CD4-positive, alpha-beta T cell treated with Interleukin-4 for 4 hours (primary cell): ENCODE results near the gene GTF2IRD1.

Experiments used
- DNase-seq: peaks from one replicate; pipeline ENCODE4 v3.0.0-alpha.2; 2020

The GTF2IRD1 gene

DNA sequence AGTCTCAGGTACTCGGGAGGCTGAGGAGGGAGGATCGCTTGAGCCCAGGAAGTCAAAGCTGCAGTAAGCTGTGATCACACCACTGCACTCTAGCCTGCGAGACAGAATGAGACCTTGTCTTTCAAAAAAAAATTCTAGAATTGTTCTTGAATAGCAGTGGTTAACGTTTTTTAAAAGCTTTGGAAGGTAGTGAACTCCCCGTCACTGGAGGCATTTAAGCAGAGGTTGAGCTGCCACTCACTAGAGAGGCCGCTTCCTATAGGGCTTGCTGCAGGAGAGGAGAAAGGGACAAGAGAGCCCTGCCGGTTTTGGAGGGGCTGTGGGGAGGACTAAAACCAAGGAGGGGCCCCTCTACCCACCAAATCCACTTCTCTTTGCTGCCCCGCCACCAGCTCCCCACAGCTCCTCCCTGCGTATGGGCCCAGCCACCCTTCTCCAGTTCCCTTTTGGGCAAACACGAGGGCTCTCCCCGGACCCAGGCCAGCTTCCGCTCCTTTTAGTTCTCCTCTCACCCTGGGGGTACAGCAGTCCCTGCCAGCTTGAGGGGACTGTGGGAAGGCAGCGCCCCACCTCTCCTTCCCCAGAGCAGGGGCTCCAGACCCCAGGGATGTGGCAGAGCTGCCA, 116.9 kb downstream of the GTF2IRD1 start:
- no peak for DNase-seq

DNA sequence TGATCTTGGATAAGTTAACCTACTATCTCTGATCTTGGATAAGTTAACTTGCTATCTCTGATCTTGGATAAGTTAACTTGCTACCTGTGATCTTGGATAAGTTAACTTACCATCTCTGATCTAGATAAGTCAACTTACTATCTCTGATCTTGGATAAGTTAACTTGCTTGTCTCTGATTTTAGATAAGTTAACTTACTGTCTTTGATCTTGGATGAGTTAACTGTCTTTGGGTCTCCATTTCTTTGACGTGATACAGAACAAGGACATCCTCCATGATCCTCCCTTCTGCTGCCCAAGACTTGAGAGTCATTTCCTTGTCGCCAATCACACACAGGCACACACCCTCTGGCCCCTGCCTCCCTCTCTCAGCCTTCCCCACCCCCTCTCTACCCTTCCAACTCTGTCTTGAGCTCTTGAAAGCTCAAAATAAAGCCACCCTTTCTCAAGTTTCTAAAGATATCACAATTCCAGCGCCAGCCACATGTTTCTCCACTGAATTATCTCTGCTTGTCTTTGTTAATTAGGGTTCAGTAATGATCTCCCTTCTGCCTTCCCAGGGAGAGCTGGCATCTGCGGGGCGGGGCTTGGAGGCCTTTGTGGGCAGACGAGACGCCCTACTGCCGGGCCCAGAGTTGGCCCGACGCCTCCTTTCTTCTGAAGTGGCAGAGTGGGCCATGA, 118.7 kb downstream of the GTF2IRD1 start:
- no peak for DNase-seq

DNA sequence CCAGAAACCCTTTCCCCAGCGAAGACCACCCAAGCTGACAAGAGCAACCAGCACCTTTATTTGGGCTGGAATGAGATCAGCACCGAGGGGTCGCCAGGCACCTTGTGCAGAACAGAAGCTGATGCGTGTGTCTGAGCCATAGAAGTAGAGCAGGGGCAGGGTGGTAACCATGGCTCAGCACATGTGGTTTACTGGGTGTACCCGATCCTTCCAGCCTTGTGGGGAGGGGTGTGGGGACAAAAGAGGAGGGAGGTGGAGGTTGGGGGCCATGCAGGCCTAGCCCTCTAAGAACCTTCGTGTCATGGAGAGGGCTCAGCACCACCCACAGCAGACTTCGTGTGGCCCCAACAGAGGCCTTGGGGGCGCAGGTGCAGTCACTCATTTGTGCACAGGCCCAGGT, 119.8 kb downstream of the GTF2IRD1 start:
- DNase-seq = no peak

DNA sequence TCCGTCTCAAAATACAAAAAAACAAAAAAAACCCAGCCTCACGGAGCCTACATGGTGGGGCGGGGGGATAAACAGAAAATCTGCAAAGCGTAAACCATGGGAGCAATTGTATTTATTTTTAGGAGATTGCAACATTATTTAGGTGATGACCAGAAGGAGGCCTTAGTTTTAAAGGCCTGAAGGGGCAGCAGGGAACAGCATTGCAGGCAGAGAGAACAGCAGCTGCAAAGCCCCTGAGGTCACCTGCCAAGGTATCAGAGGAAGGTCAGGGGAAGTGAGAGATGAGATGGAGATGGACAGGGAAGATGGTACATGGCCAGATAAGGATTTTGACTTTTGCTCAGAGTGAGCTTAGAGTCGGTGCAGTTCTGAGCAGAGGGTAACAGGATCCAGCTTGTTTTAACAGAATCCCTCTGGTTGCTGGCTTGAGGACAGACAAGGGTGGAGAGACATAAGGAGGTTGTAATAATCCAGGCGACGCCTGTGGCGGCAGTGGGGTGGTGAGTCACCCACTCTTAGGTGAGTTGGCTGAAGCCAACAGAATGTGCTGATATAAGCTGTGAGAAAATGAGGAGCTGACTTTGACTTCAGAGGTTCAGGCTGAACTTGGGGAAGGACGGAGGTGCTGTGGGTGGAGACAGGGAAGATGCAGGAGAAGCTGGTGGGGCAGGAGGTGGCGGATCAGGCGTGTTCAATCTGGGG, 121.5 kb downstream of the GTF2IRD1 start:
- DNase-seq = no peak

DNA sequence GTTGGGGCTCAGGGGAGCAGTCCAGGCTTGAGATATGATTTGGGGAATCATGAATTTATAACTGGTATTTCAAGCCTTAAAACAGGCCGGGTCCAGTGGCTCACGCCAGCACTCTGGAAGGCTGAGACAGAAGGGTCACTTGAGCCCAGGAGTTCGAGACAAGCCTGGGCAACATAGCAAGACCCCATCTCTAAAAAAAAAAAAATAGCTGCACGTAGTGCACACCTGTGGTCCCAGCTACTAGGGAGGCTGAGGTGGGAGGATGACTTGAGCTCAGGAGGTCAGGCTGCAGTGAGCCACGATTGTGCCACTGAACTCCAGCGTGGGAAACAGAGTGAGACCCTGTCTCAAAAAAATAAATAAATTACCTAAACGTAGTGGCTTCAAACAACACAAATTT, 122.1 kb downstream of the GTF2IRD1 start:
- no peak for DNase-seq

DNA sequence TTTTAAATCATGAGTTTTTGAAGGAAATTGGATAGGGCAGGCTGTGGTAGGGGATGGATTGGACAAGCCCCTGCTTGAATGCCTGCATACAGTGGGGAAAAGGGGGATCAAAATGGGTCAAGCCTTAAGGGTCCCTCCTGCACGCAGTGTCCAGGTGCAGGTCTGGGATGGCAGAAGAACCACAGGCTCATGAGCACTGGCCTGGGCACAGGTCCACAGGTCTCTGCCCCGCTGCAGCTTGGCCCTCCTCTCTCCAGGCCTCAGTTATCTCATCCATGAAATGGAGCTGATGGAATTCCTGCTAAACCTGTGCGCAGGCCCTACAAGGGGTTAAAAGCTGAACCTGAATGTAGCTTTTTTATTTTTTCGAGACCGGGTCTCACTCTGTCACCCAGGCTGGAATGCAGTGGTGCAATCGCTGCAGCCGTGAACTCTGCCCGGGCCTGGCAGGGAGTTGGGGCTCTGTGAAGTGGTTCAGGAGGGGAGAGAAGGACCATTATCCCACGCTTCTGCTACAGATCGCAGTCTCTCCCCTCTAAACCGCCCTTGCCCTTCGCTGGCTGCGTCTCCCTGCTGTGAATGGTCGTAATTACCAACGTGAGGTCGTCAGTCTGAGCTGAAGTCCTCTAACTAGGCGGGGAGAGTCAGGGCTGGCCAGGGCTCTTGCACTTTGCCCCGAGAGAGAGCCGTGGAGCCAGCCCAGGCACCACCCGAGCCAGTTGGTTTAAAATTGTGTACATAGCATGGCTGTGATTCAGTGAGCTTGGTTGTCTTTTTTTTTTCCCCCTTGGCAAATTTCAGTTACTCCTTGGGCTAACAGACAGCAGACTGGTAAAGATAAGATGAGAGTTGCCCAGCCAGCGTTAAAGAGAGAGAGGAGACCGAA, 126.3 kb downstream of the GTF2IRD1 start:
- no peak for DNase-seq

DNA sequence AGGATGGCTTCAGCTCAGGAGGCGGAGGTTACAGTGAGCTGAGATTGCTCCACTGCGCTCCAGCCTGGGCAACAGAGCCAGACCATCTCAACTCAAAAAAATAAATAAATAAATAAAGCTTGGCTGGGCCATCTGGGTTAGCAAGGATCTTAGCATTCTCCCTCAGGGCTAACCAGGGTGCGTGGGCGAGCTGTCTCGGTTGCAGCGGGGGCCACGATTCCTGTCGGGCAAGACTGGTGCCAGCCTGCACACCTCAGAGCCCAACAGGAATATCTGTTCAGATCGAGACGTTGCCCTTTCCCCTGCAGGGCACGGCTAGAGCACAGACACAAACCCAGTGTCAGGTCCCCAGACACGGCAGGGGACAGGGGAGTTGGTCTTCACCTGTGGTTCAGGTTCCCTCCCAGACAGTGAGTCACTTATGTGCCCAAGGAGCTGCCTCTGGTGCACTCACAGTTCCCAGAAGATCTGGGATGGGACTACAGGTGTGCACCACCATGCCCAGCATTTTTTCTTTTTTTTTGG, 128.3 kb downstream of the GTF2IRD1 start:
- DNase-seq = no peak

DNA sequence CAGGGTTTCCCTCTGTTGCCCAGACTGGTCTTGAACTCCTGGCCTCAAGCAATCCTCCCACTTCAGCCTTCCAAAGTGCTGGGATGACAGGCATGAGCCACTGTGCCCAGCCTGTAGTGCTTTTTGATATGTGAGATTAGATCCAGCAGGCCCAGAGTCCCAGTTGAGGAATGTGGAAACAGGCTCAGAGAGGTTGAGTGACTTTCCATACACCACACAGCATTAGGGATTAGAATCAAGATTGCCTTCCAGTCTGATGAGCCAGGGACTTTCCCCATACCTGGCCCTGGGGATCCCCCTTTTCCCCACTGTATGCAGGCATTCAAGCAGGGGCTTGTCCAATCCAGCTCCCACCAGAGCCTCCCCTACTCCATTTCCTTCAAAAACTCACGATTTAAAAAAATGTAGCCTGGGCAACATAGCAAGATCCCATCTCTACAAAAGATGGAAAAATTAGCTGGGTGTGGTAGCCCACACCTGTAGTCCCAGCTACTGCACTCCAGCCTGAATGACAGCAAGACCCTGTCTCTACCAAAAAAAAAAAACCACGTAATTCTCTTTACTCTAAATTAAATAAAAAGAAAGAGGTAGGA, 128.8 kb downstream of the GTF2IRD1 start:
- DNase-seq = no peak

DNA sequence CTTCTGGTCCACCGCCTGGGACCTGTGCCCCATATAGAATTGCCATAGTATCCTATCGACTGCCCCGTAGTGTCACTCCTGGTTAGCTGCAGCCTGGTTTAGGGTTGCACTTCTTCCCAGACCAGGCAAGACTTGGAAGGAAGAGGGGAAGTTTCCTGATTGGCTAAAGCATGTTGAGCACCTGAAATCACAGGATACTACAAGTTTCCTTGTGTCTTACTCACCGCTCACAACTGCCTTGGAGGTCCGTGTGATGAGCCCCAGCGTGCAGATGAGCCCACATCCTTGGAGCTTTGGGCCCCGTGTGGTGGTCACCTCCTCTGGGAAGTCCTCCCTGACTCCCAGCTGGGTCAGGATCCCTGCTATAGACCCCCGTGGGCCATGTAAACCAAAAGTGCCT, 129.9 kb downstream of the GTF2IRD1 start:
- no peak for DNase-seq

DNA sequence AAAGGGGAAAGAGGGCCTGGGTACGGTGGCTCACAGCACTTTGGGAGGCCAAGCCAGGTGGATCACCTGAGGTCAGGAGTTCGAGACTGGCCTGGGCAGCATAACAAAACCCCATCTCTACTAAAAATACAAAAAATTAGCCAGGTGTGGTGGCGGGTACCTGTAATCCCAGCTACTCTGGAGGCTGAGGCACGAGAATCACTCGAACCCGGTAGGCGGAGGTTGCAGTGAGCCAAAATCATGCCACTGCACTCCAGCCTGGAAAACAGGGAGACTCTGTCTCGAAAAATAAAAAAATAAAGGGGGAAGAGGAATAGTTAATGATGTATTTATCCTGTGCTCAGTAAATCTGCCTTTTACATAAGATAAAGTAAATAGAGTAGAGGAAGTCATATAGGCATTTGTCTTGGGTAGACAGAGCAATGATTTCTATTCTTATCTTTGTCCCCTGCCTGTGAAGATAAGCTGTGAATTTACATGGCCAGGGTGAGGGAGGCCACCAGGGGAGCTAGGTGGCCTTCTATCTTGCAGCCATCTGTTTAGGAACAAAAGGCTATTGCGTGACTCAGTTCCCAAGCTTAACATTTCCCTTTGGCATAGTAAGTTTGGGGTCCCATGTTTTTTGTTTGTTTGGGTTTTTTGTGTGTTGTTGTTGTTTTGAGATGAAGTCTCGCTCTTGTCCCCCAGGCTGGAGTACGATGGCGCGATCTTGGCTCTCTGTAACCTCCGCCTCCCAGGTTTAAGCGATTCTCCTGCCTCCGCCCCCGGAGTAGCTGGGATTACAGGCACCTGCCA, 130.7 kb downstream of the GTF2IRD1 start:
- no peak for DNase-seq

DNA sequence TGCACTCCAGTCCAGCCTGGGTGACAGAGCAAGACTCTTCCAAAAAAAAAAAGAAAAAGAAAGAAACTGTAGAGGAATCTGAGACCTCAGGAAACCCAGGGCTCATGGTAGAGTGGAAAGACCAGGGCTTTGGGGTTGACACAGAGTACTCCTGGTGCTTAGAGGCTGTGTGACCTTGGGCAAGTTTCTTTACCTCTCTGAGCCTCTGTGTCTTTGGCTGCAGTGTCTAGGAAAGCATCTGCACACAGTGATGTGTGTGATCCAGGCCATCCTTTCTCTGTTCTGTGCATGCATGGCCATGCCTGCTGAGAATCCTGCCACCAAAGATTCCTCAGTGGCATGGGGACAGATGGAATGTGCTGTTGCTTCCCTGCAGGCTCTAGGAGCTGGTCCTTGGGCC, 132.1 kb downstream of the GTF2IRD1 start:
- no peak for DNase-seq

DNA sequence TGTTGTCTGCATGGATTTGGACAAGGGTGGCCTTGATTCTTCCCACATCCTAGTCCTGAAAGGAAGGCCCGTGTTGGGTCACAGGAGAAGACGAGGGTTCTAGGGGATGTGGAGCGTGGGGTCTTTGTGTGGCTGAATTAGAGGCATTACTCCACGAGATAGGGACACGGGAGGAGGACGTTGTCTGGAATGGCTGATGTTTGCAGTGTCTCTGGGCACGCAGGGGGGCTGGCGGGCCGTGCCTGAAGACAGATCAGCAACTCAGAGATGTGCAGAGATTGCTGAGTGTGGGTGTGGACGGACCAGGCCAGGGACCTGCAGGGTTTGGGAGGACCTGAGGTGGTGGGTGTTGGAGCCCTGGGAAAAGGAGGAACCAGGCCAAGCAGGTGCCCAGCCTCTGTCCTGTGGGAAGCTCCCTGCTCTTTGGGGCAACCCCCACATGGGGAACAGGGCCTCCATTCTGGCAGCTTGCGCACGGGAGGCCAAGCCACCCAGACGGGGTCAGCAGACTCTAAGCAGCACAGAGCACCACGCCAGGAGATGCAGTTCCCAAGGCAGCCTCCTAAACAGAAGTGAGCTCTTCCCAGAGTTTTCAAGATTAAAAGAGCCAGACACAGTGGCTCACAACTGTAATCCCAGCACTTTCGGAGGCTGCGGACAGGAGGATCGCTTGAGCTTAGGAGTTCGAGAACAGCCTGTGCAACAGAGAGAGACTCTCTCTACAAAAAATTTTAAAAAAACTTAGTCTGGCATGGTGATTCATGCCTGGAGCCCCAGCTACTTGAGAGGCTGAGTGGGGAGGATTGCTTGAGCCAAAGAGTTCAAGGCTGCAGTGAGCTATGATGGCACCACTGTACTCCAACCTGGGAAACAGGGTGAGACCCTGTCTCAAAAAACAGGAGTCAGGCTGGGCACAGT, 132.8 kb downstream of the GTF2IRD1 start:
- DNase-seq = no peak

DNA sequence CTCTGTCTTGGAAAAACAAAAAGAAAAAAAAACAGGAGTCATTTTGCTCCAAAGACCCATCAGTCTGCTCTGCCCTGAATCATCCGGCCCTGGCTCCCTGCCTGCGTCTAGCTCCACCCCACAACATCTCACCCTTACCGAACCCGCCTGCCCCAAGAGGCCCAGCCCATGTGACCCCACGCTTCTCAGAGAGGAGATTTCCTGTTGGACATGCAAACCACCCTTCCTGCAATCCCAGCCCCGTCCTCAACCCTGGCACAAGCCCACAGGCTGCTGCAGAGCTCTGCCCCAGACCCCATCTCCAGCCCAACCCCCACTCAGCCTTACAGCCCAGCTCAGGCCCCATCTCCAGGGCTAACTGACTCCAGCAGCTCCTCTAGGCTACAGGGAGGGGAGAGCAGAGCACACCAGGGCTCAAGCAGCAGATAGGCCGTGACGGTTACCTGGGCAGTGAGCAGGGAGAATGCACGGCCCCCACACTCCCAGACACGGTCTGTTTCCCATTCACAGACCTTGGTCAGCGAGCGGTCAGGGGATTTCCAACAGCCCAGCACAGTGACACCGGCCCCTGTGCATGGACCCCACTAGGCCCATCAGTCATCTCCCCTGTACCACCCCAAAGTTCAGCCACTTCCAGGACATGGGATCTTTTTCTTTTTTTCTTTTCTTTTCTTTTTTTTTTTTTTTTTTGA, 133.9 kb downstream of the GTF2IRD1 start:
- no peak for DNase-seq

DNA sequence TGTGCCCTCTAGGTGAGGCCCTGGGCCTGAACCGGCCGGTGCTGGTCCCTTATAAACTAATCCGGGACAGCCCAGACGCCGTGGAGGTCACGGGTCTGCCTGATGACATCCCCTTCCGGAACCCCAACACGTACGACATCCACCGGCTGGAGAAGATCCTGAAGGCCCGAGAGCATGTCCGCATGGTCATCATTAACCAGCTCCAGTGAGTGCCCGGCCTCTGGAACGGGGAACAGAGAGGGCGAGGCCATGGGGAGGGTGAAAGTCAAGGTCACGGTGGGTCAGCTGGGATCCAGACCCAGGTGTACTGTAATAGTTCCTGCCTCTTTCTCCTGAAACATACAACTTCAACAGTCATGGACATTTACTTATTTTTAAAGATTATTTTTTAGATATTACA, 137.1 kb downstream of the GTF2IRD1 start:
- DNase-seq = no peak

DNA sequence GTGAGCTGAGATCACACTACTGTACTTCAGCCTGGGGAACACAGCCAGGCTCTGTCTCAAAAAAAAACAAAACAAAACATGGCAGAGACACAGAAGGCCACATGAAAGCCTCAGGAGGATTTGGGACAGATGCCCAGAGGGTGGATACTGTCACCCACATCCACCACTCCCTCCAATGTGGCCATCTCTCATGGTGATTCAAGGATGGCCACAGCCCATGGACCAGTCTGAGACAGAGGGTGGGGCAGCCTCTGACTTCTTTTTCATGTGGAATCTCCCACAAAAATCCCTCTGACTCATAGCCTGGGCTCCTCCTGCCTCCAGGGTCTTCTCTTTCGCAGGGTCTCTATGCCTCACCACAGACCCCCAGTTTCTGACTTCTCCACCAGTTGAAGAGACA, 144.9 kb downstream of the GTF2IRD1 start:
- no peak for DNase-seq

DNA sequence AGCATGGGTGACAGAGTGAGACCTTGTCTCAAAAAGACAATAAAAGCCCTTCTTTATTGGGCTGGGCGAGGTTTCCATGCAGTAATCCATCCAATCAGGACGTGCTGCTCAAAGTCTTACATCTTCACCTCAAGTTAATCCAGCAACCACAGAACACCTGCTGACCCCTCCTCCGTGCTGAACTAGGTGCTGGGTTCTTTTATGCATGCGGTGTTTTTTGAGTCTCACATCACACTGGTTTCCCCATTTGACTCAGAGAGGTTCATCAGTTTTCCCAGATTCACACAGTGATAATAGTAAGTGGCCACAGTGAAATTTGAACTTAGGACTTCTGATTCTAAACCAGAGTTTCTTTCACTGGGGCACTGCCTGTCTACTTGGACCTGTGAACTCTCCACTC, 145.5 kb downstream of the GTF2IRD1 start:
- no peak for DNase-seq

DNA sequence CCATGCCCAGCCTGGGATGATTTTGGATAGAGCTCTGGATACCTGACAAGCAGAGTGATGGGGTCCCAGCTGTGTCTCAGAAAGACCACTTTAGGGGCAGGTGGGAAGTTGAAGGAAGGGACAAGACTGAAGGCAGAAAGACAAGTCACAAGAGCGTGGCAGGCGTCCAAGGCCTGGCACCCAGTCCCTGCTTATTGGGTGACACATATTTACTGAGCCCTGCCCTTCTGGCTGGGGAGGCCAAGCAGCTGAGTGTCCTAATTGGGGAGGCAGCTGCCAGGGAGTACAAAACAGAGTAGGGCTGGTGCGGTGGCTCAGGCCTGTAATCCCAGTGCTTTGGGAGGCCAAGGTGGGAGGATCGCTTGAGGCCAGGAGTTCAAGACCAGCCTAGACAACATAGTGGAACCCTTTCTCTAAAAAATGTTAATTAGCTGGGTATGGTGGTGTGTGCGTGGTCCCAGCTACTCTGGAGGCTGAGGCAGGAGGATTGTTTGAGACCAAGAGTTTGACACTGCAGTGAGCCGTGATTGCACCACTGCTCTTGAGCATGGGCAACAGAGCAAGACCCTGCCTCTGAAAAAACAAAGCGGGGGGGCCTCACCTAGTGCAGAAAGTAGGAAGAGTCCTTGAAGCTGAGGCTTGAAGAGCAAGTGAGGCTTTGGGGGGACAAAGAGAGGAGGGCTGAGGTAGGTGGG, 150.8 kb downstream of the GTF2IRD1 start:
- no peak for DNase-seq

DNA sequence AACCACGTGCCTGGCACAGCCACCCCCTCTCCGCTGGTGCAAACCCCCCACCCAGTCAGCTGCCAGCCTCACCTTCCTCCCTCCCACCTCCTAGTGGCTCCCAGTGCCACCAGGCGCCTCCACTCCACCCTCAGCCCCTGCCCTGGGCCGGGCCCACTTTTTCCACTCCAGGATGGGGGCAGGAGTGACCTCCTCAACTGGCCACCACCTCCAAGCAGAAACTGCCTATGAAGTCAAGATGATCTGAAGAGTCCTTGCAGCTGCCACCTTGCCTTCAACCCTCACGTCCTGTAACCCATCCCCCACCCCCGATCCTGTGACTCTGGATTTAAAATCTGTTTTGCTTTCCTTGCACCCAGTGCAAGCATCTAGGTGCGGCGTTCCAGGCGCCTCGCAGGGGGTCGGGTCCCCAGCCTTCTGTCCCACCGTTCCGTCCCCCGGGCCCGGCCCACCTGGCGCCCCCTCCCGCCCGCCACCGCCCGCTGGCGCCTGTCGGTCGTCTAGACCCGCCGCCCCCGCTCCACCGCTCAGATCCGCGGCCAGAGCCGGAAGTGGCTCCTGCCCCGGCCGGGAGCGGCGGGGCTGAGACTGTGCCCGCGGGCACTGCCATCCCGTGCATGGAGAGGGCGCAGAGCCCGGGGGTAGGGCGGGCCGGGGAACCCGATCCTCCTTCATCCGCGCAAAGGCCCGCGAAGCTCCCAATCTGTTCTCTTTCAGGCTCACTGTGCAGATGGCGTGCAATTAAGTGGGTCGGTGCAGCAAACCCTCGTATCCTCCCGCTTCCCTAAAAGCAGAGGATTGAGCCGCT, 152.6 kb downstream of the GTF2IRD1 start:
- peak; percentile 12 for DNase-seq
